Neural progenitor cell (in vitro differentiated cells): ENCODE results near the gene STK10. TPM values are rescaled to one million over a fixed set of nuclear protein-coding genes. Genes with fewer than 3 reads are reported as not detected.
A peak's percentile ranks its signal among the peaks of the same experiment; 100 is the strongest.

ENCODE experiments used
- DNase-seq: peaks from one replicate; pipeline ENCODE4 v3.0.0-alpha.2; 2016; ENCODE audit warnings: low spot score
- H2AFZ ChIP-seq: fragments of 200-600 bp; sonication (generic); replicated peaks from 2 replicates; pipeline ENCODE4 v1.6.1; 2016; ENCODE audit warnings: antibody characterized with exemption
- H3F3A ChIP-seq: fragments of 200-600 bp; sonication (generic); 2 replicates; pipeline ENCODE4 v1.6.1; 2016; ENCODE audit warnings: antibody characterized with exemption, low read depth
- H3K27ac ChIP-seq: fragments of 200-600 bp; sonication (generic); 2 replicates; pipeline ENCODE4 v1.5.1; 2016; ENCODE audit warnings: mild to moderate bottlenecking
- H3K27me3 ChIP-seq: fragments of 200-600 bp; sonication (generic); 2 replicates; pipeline ENCODE4 v1.6.1; 2016; ENCODE audit warnings: mild to moderate bottlenecking, moderate library complexity
- H3K36me3 ChIP-seq: fragments of 200-600 bp; sonication (generic); 2 replicates; pipeline ENCODE4 v1.5.1; 2016
- H3K4me1 ChIP-seq: fragments of 200-600 bp; sonication (generic); 2 replicates; pipeline ENCODE4 v1.6.1; 2016; ENCODE audit warnings: mixed run types
- H3K4me2 ChIP-seq: fragments of 200-600 bp; sonication (generic); 2 replicates; pipeline ENCODE4 v1.6.1; 2016
- H3K4me3 ChIP-seq: fragments of 200-600 bp; sonication (generic); 2 replicates; pipeline ENCODE4 v1.5.1; 2016
- H3K79me2 ChIP-seq: fragments of 200-600 bp; sonication (generic); 2 replicates; pipeline ENCODE4 v1.6.1; 2016; ENCODE audit warnings: low read depth
- H3K9ac ChIP-seq: fragments of 200-600 bp; sonication (generic); 2 replicates; pipeline ENCODE4 v1.6.1; 2016
- H3K9me3 ChIP-seq: fragments of 200-600 bp; sonication (generic); 2 replicates; pipeline ENCODE4 v1.5.1; 2016; ENCODE audit warnings: low read depth
- H4K20me1 ChIP-seq: fragments of 200-600 bp; sonication (generic); 2 replicates; pipeline ENCODE4 v1.6.1; 2016; ENCODE audit warnings: low read depth
- H3K27ac Mint-ChIP-seq: 3 replicates; pipeline ENCODE4 v1.8.0; 2021; ENCODE audit warnings: mixed read lengths
- H3K27me3 Mint-ChIP-seq: 2 replicates; pipeline ENCODE4 v1.8.0; 2022; ENCODE audit warnings: low read depth, mild to moderate bottlenecking, inconsistent platforms, moderate library complexity, mixed read lengths; ENCODE audit not compliant: insufficient read depth
- H3K36me3 Mint-ChIP-seq: 3 replicates; pipeline ENCODE4 v1.8.0; 2021; ENCODE audit warnings: mixed read lengths
- H3K4me1 Mint-ChIP-seq: 3 replicates; pipeline ENCODE4 v1.8.0; 2021; ENCODE audit warnings: mixed read lengths
- H3K4me3 Mint-ChIP-seq: 3 replicates; pipeline ENCODE4 v1.8.0; 2021; ENCODE audit warnings: mild to moderate bottlenecking, moderate library complexity, mixed read lengths
- H3K9me3 Mint-ChIP-seq: 3 replicates; pipeline ENCODE4 v1.8.0; 2020; ENCODE audit warnings: mixed read lengths
- CTCF ChIP-seq: fragments of 200-600 bp; sonication (generic); IDR thresholded peaks from 2 replicates; pipeline ENCODE4 v1.5.1; 2017; ENCODE audit warnings: antibody characterized with exemption, mild to moderate bottlenecking
- EZH2 ChIP-seq: fragments of 200-600 bp; sonication (generic); IDR thresholded peaks from 2 replicates; pipeline ENCODE4 v1.6.1; 2017; ENCODE audit warnings: antibody characterized with exemption, mild to moderate bottlenecking, moderate library complexity
- EZH2phosphoT487 ChIP-seq: fragments of 200-600 bp; sonication (generic); IDR thresholded peaks from 2 replicates; pipeline ENCODE4 v1.6.1; 2017; ENCODE audit warnings: antibody characterized with exemption
- total RNA-seq: library from RNA; depleted of rRNA; stranded (reverse); fragments of >200 nt; gene quantifications from 2 replicates; pipeline ENCODE4 v1.2.3, GENCODE V29; 2015; ENCODE audit warnings: low replicate concordance

STK10 gene
- total RNA-seq, 1 donor from 2014 or later = 4.4 TPM

- no peak overlapping the region for H3K27ac Mint-ChIP-seq
- peaks cover 5% of the 10 kb centered on the region for H3K27me3 Mint-ChIP-seq
- Histone ChIP-seq H3K27me3 (no peaks in the 10 kb centered on the region), H3F3A (peaks cover 8% of the 10 kb centered on the region), H4K20me1 (no peaks in the 10 kb centered on the region), H3K9me3 (no peaks in the 10 kb centered on the region), H3K27ac (no peak overlapping the region), H3K9ac (no peak overlapping the region), H2AFZ (no peak overlapping the region), H3K4me3 (no peak overlapping the region), H3K36me3 (no peaks in the 10 kb centered on the region), H3K4me2 (no peak overlapping the region), H3K4me1 (peaks cover 14% of the 10 kb centered on the region), H3K79me2 (no peaks in the 10 kb centered on the region)
- H3K9me3 Mint-ChIP-seq = no peaks in the 10 kb centered on the region
- no peak overlapping the region for H3K4me3 Mint-ChIP-seq
- peak; percentile 28 for DNase-seq
- no peak for TF ChIP-seq EZH2
- no peak for TF ChIP-seq CTCF
- no peak for TF ChIP-seq EZH2phosphoT487
- peaks cover 3% of the 10 kb centered on the region for H3K36me3 Mint-ChIP-seq
- H3K4me1 Mint-ChIP-seq = peaks cover 14% of the 10 kb centered on the region
Measured at GRCh38 chr5:172110921-172111851, 76.8 kb downstream of the STK10 start.

- no peak for DNase-seq
- H3K4me1 ChIP-seq = peaks cover 14% of the 10 kb centered on the region
- H4K20me1 ChIP-seq = no peaks in the 10 kb centered on the region
- no peak overlapping the region for H3K27ac Mint-ChIP-seq
- no peak overlapping the region for H3K4me2 ChIP-seq
- H3K4me3 ChIP-seq = no peak overlapping the region
- no peaks in the 10 kb centered on the region for H3K9me3 ChIP-seq
- H3K4me3 Mint-ChIP-seq = no peak overlapping the region
- peaks cover 8% of the 10 kb centered on the region for H3F3A ChIP-seq
- peaks cover 14% of the 10 kb centered on the region for H3K4me1 Mint-ChIP-seq
- H3K27ac ChIP-seq = no peak overlapping the region
- TF ChIP-seq EZH2 (no peak), EZH2phosphoT487 (no peak), CTCF (no peak)
- H3K79me2 ChIP-seq = no peaks in the 10 kb centered on the region
- H3K27me3 ChIP-seq = no peaks in the 10 kb centered on the region
- no peak overlapping the region for H2AFZ ChIP-seq
- H3K9ac ChIP-seq = no peak overlapping the region
- no peaks in the 10 kb centered on the region for H3K36me3 ChIP-seq
- no peaks in the 10 kb centered on the region for H3K36me3 Mint-ChIP-seq
- H3K9me3 Mint-ChIP-seq = no peaks in the 10 kb centered on the region
- peaks cover 5% of the 10 kb centered on the region for H3K27me3 Mint-ChIP-seq
Measured at GRCh38 chr5:172110260-172110815, 77.7 kb downstream of the STK10 start.

- H3K36me3 Mint-ChIP-seq = no peaks in the 10 kb centered on the region
- no peak overlapping the region for H2AFZ ChIP-seq
- H3K27ac Mint-ChIP-seq = peak overlapping the region; percentile 80
- no peak for DNase-seq
- H4K20me1 ChIP-seq = no peaks in the 10 kb centered on the region
- H3K27me3 ChIP-seq = no peaks in the 10 kb centered on the region
- H3K4me1 Mint-ChIP-seq = peaks cover 14% of the 10 kb centered on the region
- no peak overlapping the region for H3K4me3 ChIP-seq
- no peaks in the 10 kb centered on the region for H3K36me3 ChIP-seq
- TF ChIP-seq EZH2phosphoT487 (no peak), CTCF (no peak), EZH2 (no peak)
- H3K9me3 Mint-ChIP-seq = no peaks in the 10 kb centered on the region
- H3K9ac ChIP-seq = no peak overlapping the region
- no peaks in the 10 kb centered on the region for H3K79me2 ChIP-seq
- H3K4me3 Mint-ChIP-seq = no peak overlapping the region
- no peak overlapping the region for H3K27ac ChIP-seq
- peaks cover 9% of the 10 kb centered on the region for H3F3A ChIP-seq
- no peak overlapping the region for H3K4me2 ChIP-seq
- peaks cover 14% of the 10 kb centered on the region for H3K4me1 ChIP-seq
- H3K9me3 ChIP-seq = no peaks in the 10 kb centered on the region
- H3K27me3 Mint-ChIP-seq = peaks cover 5% of the 10 kb centered on the region
Measured at GRCh38 chr5:172109749-172110148, 78.3 kb downstream of the STK10 start.
